D341Med (cell line): ENCODE results near the gene HTN1.
"Not testable (repeated sequence)": the region's sequence is repeated elsewhere in the genome, so short reads cannot be mapped to it uniquely, and the experiment has no call there.

ENCODE experiments used
- DNase-seq: peaks from one replicate; pipeline ENCODE4 v3.0.0; 2012; ENCODE audit warnings: low spot score

The HTN1 gene

GRCh38 chr4:70050138-70050537, at the start of gene HTN1:
HTN1 (plus strand) TSS chr4:70050438; CDS start chr4:70053077, 2,639 bp downstream.
- not testable (repeated sequence) for DNase-seq

GRCh38 chr4:70000711-70001110, 49.5 kb upstream of the HTN1 start:
- DNase-seq, result no peak

GRCh38 chr4:70002507-70002906, 47.7 kb upstream of the HTN1 start:
- no peak for DNase-seq

GRCh38 chr4:70008771-70009170, 41.5 kb upstream of the HTN1 start:
- DNase-seq, result no peak

GRCh38 chr4:70019006-70019405, 31.2 kb upstream of the HTN1 start:
- DNase-seq, result not testable (repeated sequence)

- no peak for DNase-seq
Observed at GRCh38 chr4:70023218-70023617, 27.0 kb upstream of the HTN1 start.

- no peak for DNase-seq
Observed at GRCh38 chr4:70027011-70027410, 23.2 kb upstream of the HTN1 start.

GRCh38 chr4:70028159-70028558, 22.1 kb upstream of the HTN1 start, which contains the start of gene HTN3:
HTN3 (plus strand) TSS chr4:70028459; CDS start chr4:70030741, 2,282 bp downstream.
- not testable (repeated sequence) for DNase-seq

GRCh38 chr4:70037559-70037958, 12.7 kb upstream of the HTN1 start:
- DNase-seq, result not testable (repeated sequence)

- DNase-seq, result not testable (repeated sequence)
Observed at GRCh38 chr4:70039928-70040327, 10.3 kb upstream of the HTN1 start.

GRCh38 chr4:70041652-70042286, 8.5 kb upstream of the HTN1 start:
- no peak for DNase-seq

- DNase-seq, result not testable (repeated sequence)
Observed at GRCh38 chr4:70056534-70056933, 6.3 kb downstream of the HTN1 start.

- DNase-seq, result no peak
Observed at GRCh38 chr4:70057651-70058050, 7.4 kb downstream of the HTN1 start.

GRCh38 chr4:70059149-70059548, 8.9 kb downstream of the HTN1 start:
- DNase-seq, result no peak

GRCh38 chr4:70062000-70062399, 11.8 kb downstream of the HTN1 start:
- DNase-seq, result no peak

GRCh38 chr4:70080205-70080604, 30.0 kb downstream of the HTN1 start:
- DNase-seq, result no peak

- no peak for DNase-seq
Observed at GRCh38 chr4:70099206-70099605, 49.0 kb downstream of the HTN1 start.
